GM18907 (cell line): ENCODE data around the gene TMEM106A.
"Not testable (repeated sequence)": the region's sequence is repeated elsewhere in the genome, so short reads cannot be mapped to it uniquely, and the experiment has no call there.

Experiments used
- ATAC-seq: cut with Tn5 transposase; IDR thresholded peaks from one replicate; pipeline ENCODE4 v1.9.1; 2021; ENCODE audit warnings: mild to moderate bottlenecking, moderate library complexity; ENCODE audit not compliant: unreplicated experiment

Gene TMEM106A, protein sequence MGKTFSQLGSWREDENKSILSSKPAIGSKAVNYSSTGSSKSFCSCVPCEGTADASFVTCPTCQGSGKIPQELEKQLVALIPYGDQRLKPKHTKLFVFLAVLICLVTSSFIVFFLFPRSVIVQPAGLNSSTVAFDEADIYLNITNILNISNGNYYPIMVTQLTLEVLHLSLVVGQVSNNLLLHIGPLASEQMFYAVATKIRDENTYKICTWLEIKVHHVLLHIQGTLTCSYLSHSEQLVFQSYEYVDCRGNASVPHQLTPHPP

DNA sequence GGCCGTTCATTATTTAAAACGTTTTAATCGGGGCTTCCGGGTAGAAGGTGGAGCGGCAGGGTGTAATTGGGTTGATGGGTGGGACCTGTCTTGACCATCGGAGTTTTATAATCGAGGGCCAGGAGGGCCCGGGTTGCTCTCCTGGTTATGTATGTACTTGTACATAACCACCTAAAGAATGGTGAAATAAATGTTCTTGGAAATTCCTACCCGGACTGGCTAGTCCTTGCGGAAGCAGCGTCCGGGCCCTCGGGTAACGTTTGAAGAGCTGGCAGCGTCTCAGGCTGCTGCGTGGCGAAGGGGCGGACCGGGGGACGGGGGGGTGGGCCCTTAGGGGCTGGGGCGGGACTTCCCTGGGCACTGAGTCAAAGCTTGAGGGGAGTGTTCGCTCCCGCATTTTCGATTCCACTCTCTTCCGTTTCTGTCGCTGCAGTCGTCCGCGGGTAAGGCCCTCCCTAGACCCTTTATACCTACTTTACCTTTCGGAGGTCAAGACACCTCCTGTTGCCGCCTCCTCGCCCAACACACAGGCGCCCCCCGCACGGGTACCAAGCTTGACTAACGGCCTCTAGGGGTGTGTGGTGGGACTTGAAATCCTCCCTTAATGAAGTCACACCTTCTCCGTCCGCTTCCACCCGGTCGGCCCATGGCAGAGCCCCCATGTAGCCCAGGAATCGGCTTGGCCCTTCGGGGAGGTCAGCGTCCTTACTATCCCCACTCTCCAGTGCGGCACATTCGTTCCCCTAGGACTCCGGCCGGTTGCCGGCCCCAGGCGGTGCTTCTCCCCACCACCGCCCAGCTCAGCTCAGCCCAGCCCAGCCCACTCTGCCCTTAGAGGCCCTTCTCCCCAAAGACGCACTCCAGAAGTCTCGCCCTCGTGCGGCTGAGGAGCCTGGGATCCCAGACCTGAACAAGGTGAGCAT, at the start of gene TMEM106A:
Gene TMEM106A (plus strand): TSS at position 396 of the 923 bp plus-strand sequence. CDS start 1,167 bp downstream, outside the sequence.
- ATAC-seq, result peak; percentile 71

DNA sequence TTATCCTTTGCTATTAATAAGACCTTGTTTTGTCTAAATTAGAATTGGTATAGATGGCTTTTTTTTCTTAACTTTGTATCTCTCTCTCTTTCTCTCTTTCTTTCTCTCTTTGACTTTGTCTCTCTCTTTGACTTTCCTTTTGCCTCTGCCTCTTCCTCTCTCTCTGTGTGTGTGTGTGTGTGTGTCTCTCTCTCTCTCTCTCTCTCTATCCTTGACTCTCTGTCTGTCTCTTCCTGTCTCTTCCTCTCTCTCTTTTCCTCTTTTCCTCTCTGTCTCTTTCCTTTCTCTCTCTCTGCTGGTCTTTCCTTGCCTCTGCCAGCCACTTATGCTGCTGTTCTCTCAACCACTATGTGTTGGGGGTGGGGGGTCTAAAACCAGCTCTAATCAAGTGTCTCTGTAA, 45.7 kb upstream of the TMEM106A start:
- ATAC-seq, result not testable (repeated sequence)

DNA sequence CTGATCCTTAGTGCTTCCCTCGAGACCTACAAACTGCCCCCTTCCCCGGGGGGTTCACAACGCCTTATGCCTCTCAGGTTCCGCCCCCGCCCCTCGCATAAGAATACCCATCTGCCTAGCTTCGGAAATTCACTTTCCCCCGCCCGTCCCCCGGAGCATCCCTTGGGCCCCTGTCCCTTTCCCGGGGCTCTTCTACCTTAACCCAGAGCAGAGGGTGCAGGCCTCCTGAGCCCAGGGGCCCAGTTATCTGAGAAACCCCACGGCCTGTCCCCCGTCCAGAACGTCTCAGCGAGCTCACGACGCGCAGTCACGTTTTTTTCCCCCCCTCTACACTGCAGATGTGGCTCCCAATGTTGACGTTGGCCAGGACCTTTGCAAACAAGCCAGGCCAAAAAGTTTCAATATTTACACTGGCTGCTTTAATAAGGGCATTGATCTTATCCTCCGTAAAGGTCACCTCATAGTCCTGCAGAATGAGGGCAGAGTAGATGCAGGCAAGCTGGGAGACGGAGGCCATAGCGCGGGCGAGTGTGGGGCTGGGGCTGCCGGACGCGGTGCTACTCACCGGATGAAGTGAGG, 42.0 kb upstream of the TMEM106A start:
- peak; percentile 33 for ATAC-seq

GRCh38 chr17:43170140-43170765, 41.4 kb upstream of the TMEM106A start:
- peak; percentile 69 for ATAC-seq

DNA sequence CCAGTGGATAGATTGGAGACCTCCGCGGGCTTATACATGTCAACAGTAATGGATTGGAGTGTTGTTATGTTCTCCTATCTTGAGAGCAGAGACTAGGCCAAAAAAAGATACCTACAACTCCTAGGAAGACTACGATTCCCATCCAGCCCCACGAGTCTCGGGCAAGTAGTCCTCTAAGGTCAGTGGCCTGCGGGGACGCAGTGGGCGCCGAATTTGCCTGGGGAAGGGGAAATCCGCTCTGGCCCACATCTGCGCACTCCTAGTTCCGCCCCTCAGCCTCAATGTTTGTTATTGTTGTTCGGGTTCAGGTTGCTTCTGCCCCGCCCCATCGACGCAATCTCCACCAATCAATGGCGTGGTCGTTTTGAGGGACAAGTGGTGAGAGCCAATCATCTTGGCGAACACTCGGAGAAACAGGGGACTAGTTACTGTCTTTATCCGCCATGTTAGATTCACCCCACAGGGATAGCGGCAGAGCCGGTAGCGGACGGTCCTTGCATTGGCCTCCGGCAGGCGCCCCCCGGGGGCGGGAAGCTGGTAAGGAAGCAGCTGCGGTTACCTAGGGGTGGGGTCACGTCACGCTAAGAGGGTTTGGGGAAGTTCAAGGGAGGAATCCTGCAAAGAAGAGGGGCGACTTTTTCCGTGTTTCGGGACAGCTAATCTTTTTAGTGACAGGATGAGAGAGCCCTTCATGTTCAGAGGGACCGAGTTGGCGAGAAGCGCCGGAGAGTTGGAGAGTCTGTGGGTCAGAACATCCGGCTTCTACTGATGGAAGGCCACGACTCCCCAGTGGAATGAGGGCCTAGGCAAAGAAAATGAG, 40.7 kb upstream of the TMEM106A start, which contains the start of gene NBR1:
Gene NBR1 (plus strand): TSS at position 449 of the 820 bp plus-strand sequence. CDS start 4,586 bp downstream, outside the sequence.
- ATAC-seq, result peak; percentile 83

DNA sequence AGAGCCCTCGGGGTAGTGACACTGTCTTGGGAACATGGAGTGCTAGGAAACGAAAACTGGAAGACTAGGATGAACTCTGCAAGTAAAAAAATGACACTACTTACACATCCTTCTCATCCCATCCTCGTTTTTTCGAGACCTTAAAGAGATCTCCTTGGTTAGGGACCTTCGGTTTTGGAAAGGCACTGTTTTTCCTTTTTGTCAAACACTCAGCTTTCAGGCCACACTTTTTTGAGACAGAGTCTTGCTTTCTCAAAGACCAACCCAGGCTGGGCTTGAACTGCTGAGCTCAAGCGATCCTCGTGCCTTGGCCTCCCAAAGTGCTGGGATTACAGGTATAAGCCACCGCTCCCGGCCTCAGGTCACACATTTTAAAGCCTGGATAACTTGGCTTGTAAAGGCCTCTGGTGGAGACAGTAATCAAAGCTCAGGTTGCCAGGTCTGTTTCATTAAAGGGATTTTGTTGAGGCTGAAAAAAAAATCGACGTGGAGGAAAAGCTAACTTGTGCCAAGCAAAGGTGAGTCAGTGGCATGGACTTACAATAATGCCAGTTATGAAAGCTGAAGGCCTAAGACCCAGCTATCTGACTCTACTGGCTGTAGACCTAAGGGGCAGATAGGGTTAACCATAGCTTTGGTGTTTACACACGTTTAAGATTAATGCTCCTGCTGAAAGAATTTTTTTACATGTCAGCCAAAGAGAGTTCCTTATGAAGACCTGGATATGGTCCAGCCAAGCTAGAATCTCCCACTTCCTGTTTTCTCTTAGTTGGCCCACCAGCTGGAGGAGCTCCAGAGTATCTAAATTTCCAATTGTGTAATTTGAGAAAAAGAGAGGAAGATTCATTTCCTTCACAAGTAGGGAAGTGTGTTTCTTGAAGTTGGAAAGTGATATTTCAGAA, 39.8 kb upstream of the TMEM106A start:
- no peak for ATAC-seq

GRCh38 chr17:43175213-43176118, 36.2 kb upstream of the TMEM106A start:
- no peak for ATAC-seq

DNA sequence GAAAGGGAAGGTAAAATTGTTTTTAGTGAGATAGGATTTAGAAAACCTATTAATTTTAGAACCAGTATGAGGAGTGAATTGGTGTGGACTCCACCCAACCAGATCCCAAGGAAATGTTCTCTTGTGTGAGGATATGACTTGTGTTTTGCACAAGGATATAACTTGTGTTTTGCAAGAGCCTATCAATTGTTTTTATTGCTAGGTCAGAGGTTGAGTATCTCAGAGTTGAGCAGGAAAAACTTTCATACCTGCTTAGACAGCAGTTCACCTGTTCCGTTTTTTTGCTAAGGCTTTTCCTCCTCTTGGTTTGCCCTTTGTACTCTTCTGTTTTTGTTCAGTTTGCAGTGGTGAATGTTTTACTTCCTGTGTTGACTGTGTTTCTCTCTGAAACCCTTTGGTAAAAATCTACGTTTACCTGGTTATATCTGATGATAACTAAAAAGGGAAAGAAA, 35.5 kb upstream of the TMEM106A start:
- ATAC-seq, result no peak

- ATAC-seq, result no peak
These were observed 27.8 kb upstream of the TMEM106A start for GRCh38 chr17:43183921-43184320.

DNA sequence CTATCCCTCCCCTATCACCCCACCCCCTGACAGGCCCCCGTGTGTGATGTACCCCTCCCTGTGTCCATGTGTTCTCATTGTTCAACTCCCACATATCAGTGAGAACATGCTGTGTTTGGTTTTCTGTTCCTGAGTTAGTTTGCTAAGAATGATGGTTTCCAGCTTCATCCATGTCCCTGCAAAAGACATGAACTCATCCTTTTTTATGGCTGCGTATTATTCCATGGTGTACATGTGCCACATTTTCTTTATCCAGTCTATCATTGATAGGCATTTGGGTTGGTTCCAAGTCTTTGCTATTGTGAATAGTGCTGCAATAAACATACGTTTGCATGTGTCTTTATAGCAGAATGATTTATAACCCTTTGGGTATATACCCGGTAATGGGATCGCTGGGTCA, 25.0 kb upstream of the TMEM106A start:
- not testable (repeated sequence) for ATAC-seq

DNA sequence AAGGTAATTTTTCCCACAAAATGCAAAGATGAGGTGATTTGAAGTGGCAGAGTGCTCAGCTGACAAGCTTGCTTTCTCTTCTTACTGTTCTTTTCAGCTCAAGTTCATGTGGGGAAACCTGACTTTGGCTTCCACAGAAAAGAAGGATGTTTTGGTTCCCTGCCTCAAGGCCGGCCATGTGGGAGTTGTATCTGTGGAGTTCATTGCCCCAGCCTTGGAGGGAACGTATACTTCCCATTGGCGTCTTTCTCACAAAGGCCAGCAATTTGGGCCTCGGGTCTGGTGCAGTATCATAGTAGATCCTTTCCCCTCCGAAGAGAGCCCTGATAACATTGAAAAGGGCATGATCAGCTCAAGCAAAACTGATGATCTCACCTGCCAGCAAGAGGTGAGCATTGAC, 18.4 kb upstream of the TMEM106A start:
- ATAC-seq, result no peak

- ATAC-seq, result no peak
These were observed 12.0 kb upstream of the TMEM106A start for GRCh38 chr17:43199633-43200032.

GRCh38 chr17:43200127-43200526, 11.5 kb upstream of the TMEM106A start:
- ATAC-seq, result no peak

GRCh38 chr17:43203013-43203412, 8.7 kb upstream of the TMEM106A start:
- not testable (repeated sequence) for ATAC-seq

DNA sequence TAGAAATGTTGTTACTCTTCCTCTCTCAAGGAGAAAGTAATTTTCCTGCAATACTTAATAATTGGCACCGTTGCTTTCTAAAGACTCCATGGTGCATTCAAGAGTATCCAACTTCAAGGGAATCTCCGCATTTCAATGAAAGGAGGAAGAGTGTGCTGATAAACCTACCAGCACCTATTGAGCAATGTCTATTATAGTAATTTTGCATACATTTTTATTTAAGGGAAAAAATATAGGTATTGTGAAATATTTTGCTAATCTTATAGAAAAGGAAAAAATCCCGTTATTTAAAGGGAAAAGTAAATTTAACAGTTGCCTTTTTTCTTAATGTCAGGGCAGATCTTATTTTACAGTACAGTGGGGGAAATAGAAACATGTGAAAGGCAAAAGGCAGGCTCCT, 1.1 kb upstream of the TMEM106A start:
- no peak for ATAC-seq

DNA sequence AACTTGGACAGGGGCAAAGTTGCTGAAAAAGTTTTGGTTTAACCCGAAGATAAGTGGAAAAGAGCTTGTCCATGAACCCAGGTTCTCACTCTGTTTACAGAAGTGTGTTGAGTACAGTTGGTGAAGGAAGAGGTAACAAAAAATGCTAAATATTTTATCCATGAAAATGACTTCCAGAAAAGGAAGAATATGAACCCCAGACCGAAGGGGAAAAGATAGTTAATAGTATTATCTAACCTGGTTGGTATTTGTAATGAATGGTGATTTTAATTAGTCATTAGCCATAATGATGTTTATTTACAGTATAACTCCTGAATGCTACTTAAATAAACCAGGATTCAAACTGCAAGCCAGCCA, 574 bp upstream of the TMEM106A start:
- ATAC-seq, result no peak

DNA sequence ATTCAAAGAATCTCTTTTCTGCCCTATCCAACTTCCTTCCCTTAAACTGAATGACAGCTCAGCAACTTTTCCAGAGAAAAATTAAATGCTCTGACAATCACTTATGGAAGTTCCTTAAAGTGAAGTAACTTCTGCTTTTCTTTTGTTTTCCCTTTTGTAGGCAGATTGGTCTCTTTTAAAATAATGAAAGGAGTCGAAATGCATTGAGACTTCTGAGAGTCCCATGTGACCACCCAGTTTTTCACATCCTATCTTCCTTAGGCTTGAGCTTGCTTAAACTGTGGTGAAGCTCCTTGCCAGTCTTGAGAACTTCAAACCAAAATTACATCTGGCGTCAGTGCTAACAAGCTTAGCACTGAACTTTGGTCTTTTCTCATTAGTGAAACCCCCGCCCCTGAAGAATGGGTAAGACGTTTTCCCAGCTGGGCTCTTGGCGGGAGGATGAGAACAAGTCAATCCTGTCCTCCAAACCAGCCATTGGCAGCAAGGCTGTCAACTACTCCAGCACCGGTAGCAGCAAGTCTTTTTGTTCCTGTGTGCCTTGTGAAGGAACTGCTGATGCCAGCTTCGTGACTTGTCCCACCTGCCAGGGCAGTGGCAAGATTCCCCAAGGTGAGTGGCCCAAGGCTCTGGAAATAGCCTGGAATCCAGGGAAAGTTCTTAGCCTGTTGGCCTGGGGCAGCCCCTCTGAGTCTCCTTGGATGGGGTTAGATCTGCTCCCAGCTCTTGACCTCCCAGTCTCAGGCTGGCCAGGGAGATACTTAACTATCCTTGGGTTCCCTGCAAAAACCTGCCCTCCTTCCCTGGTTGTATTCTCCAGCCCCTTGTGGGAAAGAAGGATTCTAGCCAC, 1.2 kb downstream of the TMEM106A start:
- no peak for ATAC-seq
